A673 (cell line): ENCODE data around the gene KRTAP10-11. TPM values are rescaled to one million over a fixed set of nuclear protein-coding genes. Genes with fewer than 3 reads are reported as not detected.

Source experiments
- BruUV-seq: library from RNA; stranded (reverse); fragments of 400-500 nt; replicated peaks from 2 replicates; lab custom pipeline; 2021; lab: Mats Ljungman, UMichigan
- CTCF ChIA-PET: fragments of 300-600 bp; sonication (Branson Sonifier 250); formaldehyde crosslinking; loops from one replicate; lab custom pipeline; 2022; ENCODE audit warnings: antibody characterized with exemption; lab: Charles Lee
- POLR2A ChIA-PET: fragments of 300-600 bp; sonication (Branson Sonifier 250); formaldehyde crosslinking; loops from one replicate; lab custom pipeline; 2022; ENCODE audit warnings: antibody characterized with exemption; ENCODE audit not compliant: low non-redundant PET; lab: Charles Lee
- DNase-seq: peaks from one replicate; pipeline ENCODE4 v3.0.0-alpha.2; 2015; ENCODE audit warnings: low spot score
- H3K27ac ChIP-seq: fragments of 200-600 bp; sonication (generic); 2 replicates; pipeline ENCODE4 v1.5.1; 2016; ENCODE audit warnings: mixed run types, low read depth, mild to moderate bottlenecking, mixed read lengths, antibody characterized with exemption, low read length; ENCODE audit not compliant: poor library complexity, severe bottlenecking
- H3K27me3 ChIP-seq: fragments of 200-600 bp; sonication (generic); replicated peaks from 2 replicates; pipeline ENCODE4 v1.6.1; 2017; ENCODE audit warnings: mixed run types, low read depth, mild to moderate bottlenecking, mixed read lengths, antibody characterized with exemption, low read length; ENCODE audit not compliant: insufficient read depth, poor library complexity
- H3K36me3 ChIP-seq: fragments of 200-600 bp; sonication (generic); 2 replicates; pipeline ENCODE4 v1.6.1; 2016; ENCODE audit warnings: mixed run types, mild to moderate bottlenecking, mixed read lengths, antibody characterized with exemption, low read length; ENCODE audit not compliant: insufficient read depth, poor library complexity, severe bottlenecking
- H3K4me1 ChIP-seq: fragments of 200-600 bp; sonication (generic); 2 replicates; pipeline ENCODE4 v1.6.1; 2017; ENCODE audit warnings: mixed run types, mild to moderate bottlenecking, mixed read lengths, antibody characterized with exemption, low read length; ENCODE audit not compliant: insufficient read depth, poor library complexity, severe bottlenecking
- H3K4me3 ChIP-seq: fragments of 200-600 bp; sonication (generic); 2 replicates; pipeline ENCODE4 v1.5.1; 2016; ENCODE audit warnings: low read depth, mixed run types, mild to moderate bottlenecking, mixed read lengths, low read length; ENCODE audit not compliant: poor library complexity, severe bottlenecking
- H3K9me3 ChIP-seq: fragments of 200-600 bp; sonication (generic); 2 replicates; pipeline ENCODE4 v1.6.1; 2016; ENCODE audit warnings: mixed run types, low read depth, mild to moderate bottlenecking, mixed read lengths, antibody characterized with exemption, low read length; ENCODE audit not compliant: poor library complexity, severe bottlenecking
- EZH2 ChIP-seq: fragments of 200-600 bp; sonication (generic); IDR thresholded peaks from 2 replicates; pipeline ENCODE4 v1.6.1; 2017; ENCODE audit warnings: borderline replicate concordance, low read depth, mild to moderate bottlenecking, mixed read lengths, antibody characterized with exemption, low read length; ENCODE audit not compliant: poor library complexity, severe bottlenecking
- intact Hi-C: fragments of 100-400 bp; cut with micrococcal nuclease; formaldehyde crosslinking; loops from one replicate; pipeline ENCODE4 v1.10.0; 2022; ENCODE audit not compliant: unreplicated experiment
- total RNA-seq: library from RNA; stranded (reverse); gene quantifications from 2 replicates; pipeline ENCODE4 v1.2.3, GENCODE V29; 2021
- TF ChIP-seq, protein P1 (sequence below): fragments of 300-800, 200-600 bp; sonication (generic); conservative IDR thresholded peaks from 2 replicates; pipeline ENCODE4 v1.5.1; 2017; ENCODE audit warnings: low read depth, mild to moderate bottlenecking, antibody characterized with exemption, low read length, moderate library complexity, mixed read lengths

KRTAP10-11 gene
- total RNA-seq, 1 experiment from 2014 or later = not detected

DNA sequence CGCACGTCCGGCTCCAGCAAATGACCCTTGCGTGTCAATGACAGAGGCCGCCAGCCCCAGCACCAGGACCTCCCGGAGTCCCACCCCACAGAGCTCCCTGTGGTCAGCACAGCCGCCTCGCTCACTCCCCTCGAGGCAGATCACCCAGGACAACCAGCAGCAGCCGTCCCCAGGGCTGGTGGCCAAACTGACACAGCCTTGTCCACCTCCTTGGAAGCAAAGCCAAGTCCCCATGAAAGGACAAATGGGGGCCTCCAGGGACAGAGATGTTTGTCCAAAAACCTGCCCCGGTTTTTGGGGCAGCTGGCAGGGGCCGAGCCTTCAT lies 6.9 kb upstream of the KRTAP10-11 start:
- H3K4me1 ChIP-seq = no peaks in the 10 kb centered on the region
- H3K36me3 ChIP-seq = no peaks in the 10 kb centered on the region
- CTCF ChIA-PET = no interaction called here
- no peak for TF ChIP-seq EZH2
- TF ChIP-seq, protein P1, sequence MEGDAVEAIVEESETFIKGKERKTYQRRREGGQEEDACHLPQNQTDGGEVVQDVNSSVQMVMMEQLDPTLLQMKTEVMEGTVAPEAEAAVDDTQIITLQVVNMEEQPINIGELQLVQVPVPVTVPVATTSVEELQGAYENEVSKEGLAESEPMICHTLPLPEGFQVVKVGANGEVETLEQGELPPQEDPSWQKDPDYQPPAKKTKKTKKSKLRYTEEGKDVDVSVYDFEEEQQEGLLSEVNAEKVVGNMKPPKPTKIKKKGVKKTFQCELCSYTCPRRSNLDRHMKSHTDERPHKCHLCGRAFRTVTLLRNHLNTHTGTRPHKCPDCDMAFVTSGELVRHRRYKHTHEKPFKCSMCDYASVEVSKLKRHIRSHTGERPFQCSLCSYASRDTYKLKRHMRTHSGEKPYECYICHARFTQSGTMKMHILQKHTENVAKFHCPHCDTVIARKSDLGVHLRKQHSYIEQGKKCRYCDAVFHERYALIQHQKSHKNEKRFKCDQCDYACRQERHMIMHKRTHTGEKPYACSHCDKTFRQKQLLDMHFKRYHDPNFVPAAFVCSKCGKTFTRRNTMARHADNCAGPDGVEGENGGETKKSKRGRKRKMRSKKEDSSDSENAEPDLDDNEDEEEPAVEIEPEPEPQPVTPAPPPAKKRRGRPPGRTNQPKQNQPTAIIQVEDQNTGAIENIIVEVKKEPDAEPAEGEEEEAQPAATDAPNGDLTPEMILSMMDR = no peak
- no peak for DNase-seq
- no TSS peak for BruUV-seq
- no peak overlapping the region for H3K4me3 ChIP-seq
- peaks cover 6% of the 10 kb centered on the region for H3K9me3 ChIP-seq
- POLR2A ChIA-PET = no interaction called here
- intact Hi-C loops = no loop called here
- no peak overlapping the region for H3K27ac ChIP-seq
- no peaks in the 10 kb centered on the region for H3K27me3 ChIP-seq

DNA sequence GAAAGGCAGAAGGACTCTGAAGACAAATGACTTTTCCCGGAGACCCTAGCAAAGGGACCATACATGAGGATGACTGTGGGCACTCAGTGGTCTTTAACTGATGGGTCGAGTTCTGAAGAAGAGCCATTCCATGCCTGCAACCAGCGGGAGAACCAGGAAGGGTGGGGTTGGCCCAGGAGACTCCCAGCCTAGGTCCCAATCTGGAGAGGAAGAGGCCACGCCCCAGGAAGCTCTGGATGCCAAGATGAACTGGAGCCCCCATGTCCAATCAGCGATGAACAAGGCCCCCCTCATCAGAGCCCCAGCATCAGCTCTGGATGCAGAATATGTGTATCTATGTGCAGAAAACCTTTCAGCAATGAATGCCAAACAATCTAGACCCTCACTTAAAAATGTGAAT lies 5.5 kb upstream of the KRTAP10-11 start:
- no TSS peak for BruUV-seq
- H3K36me3 ChIP-seq = no peaks in the 10 kb centered on the region
- no peaks in the 10 kb centered on the region for H3K4me1 ChIP-seq
- H3K27me3 ChIP-seq = no peaks in the 10 kb centered on the region
- no peak for DNase-seq
- intact Hi-C loops = no loop called here
- ChIA-PET CTCF (no interaction called here), POLR2A (no interaction called here)
- TF ChIP-seq, protein P1 = no peak
- no peak for TF ChIP-seq EZH2
- H3K27ac ChIP-seq = no peak overlapping the region
- H3K4me3 ChIP-seq = no peak overlapping the region
- peaks cover 16% of the 10 kb centered on the region for H3K9me3 ChIP-seq

DNA sequence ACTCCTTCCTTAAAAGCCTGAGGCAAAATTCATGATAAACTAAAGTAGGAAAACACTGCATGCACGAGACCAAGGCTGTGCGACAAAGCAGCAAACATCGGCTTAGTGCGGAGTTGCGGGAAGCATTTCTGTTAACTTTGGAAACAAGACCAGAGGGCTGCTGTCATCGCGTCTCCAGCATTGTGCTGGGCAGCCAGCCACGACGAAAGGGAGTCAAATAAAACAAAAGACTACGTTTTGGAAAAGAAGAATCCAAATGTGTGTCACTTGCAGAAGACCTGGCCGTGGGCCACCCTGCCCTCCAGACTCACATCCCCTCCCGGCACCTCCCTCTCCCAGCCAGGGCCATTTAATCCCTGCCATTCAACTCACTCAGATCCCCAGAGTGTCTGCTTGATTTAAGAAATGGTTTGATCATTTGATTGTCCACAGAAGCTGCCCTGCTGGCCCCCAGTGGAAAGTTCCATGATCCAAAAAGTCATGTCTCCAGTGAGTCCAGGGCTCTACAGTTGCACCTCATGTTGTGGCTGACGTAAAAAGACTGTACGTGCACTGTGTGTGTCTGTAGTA lies 2.4 kb upstream of the KRTAP10-11 start:
- TF ChIP-seq, protein P1 = no peak
- no peak for TF ChIP-seq EZH2
- Histone ChIP-seq H3K4me3 (no peak overlapping the region), H3K27ac (no peak overlapping the region), H3K27me3 (no peaks in the 10 kb centered on the region), H3K9me3 (peaks cover 16% of the 10 kb centered on the region), H3K36me3 (no peaks in the 10 kb centered on the region), H3K4me1 (no peaks in the 10 kb centered on the region)
- ChIA-PET POLR2A (no interaction called here), CTCF (no interaction called here)
- intact Hi-C loops = no loop called here
- no TSS peak for BruUV-seq
- no peak for DNase-seq
